HG02973 (cell line): ENCODE results near the gene PRICKLE2.

ENCODE experiments used
- ATAC-seq: cut with Tn5 transposase; IDR thresholded peaks from one replicate; pipeline ENCODE4 v1.9.1; 2021; ENCODE audit warnings: moderate library complexity; ENCODE audit not compliant: unreplicated experiment

PRICKLE2 gene, protein sequence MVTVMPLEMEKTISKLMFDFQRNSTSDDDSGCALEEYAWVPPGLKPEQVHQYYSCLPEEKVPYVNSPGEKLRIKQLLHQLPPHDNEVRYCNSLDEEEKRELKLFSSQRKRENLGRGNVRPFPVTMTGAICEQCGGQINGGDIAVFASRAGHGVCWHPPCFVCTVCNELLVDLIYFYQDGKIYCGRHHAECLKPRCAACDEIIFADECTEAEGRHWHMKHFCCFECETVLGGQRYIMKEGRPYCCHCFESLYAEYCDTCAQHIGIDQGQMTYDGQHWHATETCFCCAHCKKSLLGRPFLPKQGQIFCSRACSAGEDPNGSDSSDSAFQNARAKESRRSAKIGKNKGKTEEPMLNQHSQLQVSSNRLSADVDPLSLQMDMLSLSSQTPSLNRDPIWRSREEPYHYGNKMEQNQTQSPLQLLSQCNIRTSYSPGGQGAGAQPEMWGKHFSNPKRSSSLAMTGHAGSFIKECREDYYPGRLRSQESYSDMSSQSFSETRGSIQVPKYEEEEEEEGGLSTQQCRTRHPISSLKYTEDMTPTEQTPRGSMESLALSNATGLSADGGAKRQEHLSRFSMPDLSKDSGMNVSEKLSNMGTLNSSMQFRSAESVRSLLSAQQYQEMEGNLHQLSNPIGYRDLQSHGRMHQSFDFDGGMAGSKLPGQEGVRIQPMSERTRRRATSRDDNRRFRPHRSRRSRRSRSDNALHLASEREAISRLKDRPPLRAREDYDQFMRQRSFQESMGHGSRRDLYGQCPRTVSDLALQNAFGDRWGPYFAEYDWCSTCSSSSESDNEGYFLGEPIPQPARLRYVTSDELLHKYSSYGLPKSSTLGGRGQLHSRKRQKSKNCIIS

DNA sequence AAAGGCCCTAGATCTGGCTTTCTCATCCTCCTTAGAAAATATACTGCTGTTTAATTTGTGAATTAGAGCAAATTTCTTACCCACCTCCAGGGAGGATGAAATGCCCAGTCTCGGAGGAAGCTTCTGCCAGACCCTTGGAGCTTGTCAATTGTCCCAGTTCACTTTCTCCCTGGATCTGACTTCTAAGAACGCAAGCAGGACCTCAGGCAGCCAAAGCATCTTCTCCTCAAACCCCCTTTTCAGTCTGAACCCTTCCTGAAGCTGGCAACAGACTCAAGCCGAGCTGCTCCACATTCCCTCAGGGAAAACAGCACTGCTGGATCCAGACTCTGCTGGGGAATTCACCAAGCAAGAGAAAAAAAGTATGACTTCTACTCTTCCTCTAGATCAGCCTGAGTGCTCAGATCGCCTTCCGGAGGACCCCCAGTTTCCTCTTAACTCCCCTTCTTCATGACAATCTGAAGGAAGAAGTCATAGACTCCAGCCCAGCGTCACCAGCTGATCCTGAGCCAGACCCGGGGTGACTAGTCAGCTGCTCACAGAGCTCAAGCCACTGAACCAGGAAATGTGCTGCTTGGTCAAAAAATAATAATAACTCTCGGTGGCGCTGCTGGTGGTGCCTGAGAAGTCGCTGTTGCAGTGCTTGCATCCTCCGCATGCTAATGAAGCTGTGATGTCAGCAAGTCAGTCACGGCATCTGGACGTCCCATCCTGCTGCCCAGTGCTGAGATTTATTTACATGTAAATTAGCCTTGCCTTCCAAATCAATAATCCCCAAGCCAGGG is at the start of gene PRICKLE2:
PRICKLE2 (minus strand) TSS at position 641 of the 785 bp plus-strand sequence. CDS start 26,539 bp downstream, outside the sequence.
- ATAC-seq, result peak; percentile 98

DNA sequence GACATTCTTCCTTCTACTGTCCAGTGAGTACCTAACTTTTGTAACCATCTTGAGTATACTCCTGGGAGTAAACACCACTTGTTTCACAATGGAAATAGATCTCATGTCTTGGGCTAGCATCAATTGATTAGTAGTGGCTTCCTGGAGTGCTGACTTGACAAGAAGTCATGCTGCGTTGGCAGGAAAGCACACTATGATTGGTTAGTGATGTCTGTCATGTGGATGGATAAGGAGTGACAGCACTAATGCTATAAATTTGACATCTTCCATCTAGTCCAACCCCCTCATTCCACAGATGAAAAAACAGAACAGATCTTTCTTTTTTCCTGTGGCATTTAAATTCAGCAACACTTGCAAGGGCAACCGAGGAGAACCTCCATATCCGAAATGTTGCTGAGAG is 47.6 kb upstream of the PRICKLE2 start:
- ATAC-seq, result no peak

DNA sequence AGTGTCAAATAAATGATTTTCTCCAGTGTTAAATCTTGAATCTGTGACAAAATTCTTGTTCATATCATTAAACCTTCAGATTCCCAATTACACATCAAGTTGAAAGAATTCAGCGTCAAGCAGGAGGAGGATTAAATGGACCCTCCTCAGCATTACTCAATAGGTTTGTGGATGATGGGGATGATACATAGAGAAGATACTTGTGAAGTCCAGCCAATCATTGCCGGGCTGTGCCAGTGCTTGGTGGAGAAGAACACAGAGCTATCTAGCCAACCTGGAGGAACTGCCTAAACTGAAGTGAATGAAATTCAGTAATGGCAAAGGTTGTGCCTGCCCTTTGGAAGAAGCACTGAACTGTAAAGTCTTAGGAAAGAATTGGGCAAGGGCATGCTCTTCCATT is 47.0 kb upstream of the PRICKLE2 start:
- no peak for ATAC-seq

DNA sequence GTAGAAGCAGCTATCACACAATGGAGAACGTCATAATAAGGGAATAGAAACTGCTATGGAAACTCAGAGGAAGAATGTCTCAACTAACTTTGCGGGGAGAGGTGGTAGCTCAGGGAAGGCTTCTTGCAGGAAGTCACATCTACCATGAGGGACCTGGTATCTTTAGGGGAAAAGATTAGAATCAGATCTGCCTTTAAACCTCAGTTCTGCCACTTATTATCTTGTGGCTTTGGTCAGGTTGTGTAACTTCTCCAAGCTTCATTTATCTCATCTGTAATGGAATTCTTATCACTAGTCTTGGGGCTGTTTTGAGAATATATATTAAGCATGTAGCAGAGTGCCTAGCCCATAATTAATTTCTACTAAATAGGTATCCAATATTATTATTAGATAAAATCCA is 46.4 kb upstream of the PRICKLE2 start:
- ATAC-seq, result no peak

DNA sequence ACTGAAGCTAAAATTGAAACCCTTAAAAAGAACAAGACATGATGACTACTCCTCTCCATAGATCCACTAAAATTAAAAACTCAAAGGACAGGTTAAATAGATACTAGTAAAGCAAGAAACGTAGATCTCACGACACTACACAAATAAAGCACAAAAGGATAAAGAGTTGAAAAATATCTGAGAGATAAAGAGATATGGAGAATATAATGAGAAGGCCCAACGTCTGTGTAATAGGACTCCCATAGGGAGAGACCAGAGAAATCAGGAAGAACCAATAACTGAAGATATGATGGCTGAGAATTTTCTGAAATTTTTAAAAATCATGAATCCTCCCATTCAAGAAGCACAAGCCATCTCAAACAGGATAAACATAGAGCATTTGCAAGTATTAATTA is 45.6 kb upstream of the PRICKLE2 start:
- no peak for ATAC-seq

DNA sequence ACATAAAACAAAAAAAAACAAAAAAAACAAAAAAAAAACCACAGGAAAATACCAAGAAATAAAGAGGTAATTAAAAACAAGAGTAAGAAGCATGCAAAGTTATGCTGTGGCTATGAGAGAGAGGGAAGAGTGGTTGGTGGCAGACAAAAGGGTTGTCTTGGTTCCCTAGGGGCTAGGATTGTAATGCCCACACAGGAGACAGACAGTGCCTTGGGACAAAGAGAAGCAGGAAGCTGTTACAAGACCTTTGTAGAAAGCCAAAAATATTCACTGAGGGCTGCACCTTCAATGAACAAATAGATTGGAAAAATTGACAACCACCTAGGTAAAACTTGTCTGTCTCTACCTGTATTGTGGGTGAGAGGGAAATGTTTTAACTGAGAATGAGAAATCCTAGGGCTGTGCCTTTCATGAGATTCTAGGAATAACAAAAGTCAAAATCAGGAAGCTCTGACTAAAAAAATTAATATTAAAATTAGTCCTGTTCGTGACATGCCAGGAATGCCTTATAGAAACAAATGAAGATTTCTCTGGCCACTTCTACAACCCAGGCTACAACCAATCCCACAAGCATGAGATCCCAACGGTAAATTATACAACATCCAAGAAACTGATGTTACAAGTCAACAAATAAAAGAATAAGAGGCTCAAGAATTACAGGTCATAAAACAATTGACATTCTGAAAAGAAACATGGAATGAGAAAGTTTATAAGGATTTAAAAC is 45.0 kb upstream of the PRICKLE2 start:
- no peak for ATAC-seq

DNA sequence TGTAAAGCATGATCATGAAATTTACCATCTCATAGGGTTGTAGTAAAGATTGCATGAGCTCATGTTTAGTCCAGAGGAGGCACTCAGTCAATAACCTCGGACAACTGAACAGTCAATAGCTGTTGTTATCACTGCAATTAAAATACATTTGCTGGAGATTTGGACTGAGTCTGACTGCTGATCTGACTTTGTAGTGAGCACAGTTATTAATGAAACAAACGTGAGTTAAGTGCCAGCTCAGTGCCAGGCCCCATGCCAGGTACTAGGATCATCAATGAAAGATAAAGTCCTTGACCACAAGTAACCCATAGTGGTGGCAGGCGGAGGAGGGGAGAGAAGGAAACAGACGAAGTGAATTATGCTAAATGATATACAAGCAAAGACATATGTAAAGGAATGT is 43.7 kb upstream of the PRICKLE2 start:
- no peak for ATAC-seq

DNA sequence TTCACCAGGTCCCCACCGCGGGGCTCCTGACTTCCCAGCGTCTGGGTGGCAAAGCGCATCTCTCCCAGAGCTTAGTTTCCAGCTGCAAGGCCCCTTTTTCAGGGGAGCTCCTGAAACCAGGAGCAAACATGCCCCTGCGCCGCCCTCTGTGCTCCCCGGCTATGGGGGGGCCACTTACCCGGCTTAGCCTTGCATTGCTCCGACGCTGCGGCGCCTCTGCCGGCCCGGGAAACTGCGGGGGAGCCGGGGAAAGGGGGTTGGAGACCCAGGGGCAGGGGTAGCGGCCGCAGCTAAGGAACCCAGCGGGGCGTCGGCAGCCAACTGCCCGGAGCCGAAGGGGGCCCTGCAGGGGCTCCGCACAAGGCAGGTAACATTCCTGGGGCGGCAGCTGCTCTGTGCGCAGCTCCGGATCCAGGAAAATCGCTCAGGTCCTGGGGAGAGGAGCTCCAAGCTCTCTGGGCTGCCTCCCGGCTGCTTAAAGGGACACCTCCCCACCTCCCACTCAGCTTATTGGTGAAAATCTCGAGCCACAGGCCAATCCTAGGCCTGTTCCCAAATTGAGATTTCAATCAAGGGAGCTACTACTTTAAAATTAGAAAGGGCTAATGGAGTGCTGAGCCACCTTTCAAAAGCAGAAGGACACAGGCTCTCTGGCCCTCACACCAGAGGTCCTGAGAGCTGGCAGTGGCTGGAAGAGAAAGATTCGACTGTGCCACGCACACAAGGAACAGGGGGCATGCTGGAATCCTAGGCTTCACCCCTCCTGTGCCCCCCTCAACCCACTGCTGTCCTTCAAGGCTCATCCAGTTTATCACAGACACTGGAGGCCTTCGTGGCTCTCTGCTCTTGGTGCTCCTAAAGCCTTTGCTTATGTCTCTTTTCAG is 42.7 kb upstream of the PRICKLE2 start:
- ATAC-seq, result no peak

DNA sequence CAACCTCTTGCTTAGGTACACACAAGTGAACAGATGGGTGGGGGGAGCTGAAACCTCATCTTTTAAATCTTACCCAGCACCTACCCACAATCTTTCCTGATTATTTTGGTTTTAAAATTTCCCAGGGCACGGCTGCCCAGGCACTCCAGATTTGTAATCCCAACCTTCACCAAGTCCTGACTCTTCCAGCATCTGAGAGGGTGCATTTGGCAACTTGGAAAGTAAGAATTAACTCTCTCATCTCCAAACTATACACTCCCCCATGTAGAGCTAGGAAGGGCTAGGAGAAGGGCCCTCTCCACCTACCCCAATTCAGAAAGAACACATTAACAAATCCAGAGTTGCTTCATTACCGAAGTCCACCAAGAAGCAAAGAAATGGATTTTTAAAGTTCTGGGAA is 41.7 kb upstream of the PRICKLE2 start:
- ATAC-seq, result no peak

DNA sequence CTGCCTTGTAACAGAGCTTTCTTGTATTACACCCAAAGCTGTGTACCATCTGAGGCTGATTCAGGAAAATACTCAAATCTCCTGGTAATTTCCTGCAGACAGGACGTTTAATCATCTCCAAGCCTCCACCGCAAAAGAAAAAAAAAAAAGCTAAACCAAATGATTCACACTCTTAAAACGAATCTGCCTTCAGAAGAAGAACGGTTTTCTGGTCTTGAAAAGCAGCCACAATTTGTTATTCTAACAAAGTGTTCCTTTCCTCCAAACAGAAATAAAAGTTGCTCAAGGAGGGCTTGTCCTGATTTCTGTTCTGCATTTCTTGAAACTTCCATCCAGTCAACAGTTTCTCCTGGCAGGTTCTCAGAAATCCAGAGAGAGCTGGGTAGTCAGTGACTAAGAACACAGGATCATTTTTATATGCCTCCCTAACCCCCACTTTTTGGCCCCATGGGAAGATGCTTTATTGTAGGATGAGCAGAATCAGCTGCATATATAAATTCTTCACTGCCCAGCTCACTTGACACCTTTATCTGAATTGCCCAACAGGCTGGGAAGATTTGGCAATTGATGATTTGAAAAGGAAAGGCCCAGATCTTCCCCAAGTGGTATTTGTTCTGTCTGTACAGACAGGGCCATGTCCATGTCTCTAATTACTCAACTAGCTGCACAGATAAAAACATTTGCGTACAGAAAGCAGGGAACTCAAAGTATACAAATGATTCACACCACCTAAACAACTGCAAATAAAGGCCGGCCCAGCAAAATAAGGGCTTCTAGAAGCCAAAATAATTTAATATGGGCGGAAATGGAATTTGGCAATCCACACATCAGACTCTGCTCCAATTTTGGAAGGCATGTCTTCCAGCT is 41.0 kb upstream of the PRICKLE2 start:
- no peak for ATAC-seq

DNA sequence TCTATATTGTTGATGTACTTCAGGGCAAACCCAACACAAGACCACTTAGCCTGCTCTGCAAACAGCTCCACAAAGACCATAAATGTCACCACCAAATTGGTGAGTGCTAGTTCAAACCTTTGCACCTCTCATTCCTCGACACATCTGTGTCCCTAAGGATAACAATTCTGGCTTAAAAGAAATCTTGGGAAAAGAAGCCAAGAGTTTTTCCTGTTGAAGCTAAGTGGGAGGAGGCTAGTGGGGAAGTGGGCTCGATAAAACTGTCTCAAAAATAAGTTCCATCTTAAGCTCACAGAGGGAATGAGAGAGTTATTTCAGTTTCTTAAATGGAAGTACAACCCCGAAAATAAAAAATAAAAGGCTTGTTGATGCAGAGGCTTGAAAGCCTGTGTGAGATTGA is 40.4 kb upstream of the PRICKLE2 start:
- ATAC-seq, result no peak

DNA sequence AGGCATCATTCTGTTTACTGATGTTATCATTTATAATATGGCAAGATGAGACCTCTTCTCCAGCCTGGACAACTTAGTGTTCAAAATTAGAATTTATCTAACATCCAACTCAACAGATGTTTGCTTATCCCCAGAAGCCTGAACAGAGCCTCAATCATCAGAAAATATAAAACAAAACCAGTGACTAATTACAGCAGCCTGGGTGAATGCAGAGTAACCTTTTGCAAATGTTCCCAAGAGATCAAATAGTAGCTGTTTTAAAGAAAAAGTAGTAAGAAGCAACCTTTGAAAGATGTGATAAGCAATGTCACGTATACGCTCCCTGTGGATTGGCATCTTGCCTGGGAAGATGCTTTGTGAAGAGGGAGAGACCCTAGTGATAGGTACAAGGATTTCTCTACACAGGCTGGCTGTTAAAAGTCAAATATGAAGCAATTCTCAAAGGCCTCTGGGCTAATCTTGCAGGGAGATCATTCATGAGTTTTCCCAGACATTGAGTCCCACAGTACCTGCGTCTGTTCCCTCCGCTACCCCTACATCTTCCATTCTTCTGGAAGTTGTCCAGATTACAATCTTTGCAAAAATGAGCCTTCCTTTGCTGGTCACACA is 39.3 kb upstream of the PRICKLE2 start:
- no peak for ATAC-seq

DNA sequence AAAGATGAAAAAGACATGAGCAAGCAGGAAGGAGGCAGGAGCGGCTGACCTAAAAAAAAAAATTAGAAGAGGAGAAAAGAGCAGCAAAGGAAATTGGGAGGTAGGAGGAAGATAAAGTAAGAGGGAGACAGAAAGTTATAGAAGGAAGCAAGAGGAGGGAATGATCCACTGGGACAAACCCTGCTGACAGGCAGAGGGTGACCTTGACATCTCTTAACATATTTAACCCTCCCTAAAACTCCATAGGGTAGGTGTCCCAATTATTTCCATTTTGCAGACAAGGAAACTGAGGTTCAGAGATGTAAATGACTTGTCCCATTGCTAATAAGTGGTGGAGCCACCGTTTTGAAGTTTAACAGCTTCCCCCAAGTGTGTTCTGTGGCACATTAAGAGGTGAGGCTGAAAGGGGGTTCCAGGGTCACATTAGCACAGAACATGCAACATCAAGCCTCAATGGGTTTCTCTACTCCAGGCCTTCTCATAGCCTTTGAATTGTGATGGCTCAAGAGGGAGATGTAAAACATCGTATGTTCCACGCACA is 37.4 kb upstream of the PRICKLE2 start:
- ATAC-seq, result no peak

DNA sequence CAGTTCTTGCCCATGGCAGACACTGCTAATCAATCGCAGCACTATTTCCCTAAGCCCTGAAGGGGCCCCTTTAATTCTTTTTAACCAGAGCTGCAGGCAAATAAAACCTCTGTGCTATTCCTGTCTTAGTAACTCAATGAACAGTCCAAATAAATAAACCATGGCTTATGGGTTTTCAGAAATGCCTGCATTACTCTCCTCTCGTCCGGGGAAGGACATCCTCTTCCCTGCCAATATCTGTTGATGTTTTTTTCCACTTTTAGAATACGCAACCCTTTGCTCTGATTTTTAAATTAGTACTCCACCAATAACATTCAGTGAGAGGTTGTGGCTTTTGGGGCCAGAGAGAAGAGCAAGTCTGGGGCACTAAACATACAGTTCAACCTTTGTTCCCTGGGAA is 35.2 kb upstream of the PRICKLE2 start:
- no peak for ATAC-seq

DNA sequence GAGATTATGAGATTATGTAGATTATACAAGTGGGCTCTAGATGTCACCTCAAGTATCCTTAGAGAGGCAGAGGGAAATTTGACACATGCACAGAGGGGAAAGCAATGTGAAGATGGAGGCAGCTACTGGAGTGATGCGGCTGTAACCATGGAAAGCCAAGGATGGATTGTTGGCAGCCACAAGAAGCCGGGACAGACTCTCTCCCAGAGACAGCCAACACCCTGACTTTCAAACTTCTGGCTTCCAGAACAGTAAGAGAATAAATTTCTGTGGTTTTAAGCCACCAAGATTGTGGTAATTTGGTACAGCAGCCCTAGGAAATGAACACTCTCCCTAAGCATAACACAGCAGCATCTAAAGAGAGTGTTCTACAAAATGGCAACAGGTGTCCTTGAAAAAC is 34.4 kb upstream of the PRICKLE2 start:
- ATAC-seq, result no peak

DNA sequence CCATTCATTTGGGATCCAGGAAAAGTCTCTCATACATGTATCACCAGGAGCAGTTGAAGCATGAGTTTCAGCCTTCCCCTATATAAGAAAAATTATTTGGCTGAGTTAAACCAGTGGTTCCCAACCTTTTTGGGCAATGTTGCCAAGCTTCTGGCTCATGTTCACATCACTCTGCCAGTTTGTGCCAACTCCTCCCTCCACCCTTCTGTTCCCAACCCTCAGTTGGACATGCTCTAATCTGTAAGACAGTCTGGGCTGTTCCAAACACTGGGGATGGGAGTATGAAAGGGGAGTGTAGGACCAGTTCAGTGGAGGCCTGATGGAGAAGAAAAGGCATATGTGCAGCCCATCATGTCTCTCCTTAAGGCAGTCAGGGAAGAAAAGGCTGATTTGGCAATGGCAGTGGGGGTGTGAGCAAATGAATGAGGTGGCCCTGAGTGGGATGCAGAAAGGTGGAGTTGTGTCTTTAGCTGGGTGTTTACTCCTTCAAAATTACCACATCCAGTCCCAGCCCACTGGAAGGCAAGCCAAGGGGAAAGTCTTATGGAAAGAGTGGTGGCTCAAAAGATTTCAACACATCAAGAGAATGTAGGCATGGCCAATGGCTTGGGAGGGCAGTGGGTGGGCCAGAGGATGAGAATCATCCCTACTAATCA is 32.0 kb upstream of the PRICKLE2 start:
- ATAC-seq, result no peak

DNA sequence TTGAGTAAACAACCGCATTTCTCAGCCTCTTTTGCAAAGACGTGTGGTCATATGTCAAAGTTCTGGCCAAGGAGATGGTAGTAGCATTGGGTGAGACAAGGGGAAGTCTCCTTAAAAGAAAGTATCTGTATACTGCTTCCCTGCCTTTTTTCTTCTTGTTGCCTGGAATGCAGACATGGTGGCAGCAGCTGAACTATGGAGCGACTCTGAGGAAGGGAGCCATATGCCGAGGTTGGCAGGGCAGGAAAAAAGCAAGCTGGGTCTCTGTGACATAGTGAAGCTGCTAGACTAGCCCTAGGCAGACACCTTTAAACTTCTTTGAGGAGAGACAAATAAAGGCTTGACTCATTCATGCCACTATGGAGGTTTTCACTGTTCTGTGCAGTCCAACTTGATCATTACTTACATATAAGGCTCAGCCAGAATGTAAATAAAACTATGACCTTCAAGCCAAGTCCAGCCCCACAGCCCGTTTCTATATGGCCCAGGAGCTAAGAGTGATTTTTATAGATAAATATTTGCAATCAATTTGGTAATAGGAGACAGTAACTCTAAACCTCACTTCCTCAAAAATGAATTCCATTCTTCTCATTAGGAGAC is 30.6 kb upstream of the PRICKLE2 start:
- no peak for ATAC-seq
